ENCODE data around the gene SYT8.
A peak's percentile ranks its signal among the peaks of the same experiment; 100 is the strongest.
"Not testable (repeated sequence)": the region's sequence is repeated elsewhere in the genome, so short reads cannot be mapped to it uniquely, and the experiment has no call there.

The SYT8 gene

GRCh38 chr11:1875851-1876301 lies 41.1 kb downstream of the SYT8 start:
- not testable (repeated sequence) for DNase-seq

- DNase-seq, result no peak
Observed at GRCh38 chr11:1876361-1877063, 41.7 kb downstream of the SYT8 start.

GRCh38 chr11:1877211-1878136 lies 42.7 kb downstream of the SYT8 start:
- DNase-seq, result no peak

GRCh38 chr11:1878137-1879031 lies 43.6 kb downstream of the SYT8 start:
- no peak for DNase-seq

- DNase-seq, result no peak
Observed at GRCh38 chr11:1879342-1879940, 44.7 kb downstream of the SYT8 start.

GRCh38 chr11:1879941-1880720 lies 45.3 kb downstream of the SYT8 start:
- no peak for DNase-seq

- DNase-seq, result no peak
Observed at GRCh38 chr11:1880746-1881441, 46.1 kb downstream of the SYT8 start.

- DNase-seq, result no peak
Observed at GRCh38 chr11:1881442-1882264, 46.9 kb downstream of the SYT8 start.

GRCh38 chr11:1882265-1883238 lies 47.8 kb downstream of the SYT8 start:
- DNase-seq, result peak; percentile 29

- DNase-seq, result no peak
Observed at GRCh38 chr11:1883346-1884302, 48.8 kb downstream of the SYT8 start.

- DNase-seq, result no peak
Observed at GRCh38 chr11:1884303-1884700, 49.5 kb downstream of the SYT8 start.

- not testable (repeated sequence) for DNase-seq
Observed at GRCh38 chr11:1886551-1886950, 51.8 kb downstream of the SYT8 start.

Measured in NK-92 treated with Interleukin-12 subunit alpha and Interleukin-12 subunit beta, amount 100 ng/mL, for 24 hours (cell line).